DND-41 (cell line): ENCODE data around the gene XAF1.

Experiments
- ATAC-seq: fragments of 200-7000 bp; cut with Tn5 transposase; 3 replicates; pipeline ENCODE4 v1.9.1; 2021; ENCODE audit warnings: low read depth; ENCODE audit not compliant: insufficient read depth
- DNase-seq: peaks from one replicate; pipeline ENCODE4 v3.0.0-alpha.2; 2020
- H2AFZ ChIP-seq: 2 replicates; pipeline ENCODE4 v1.6.0; 2012; ENCODE audit warnings: low read depth, low read length
- H3K27ac ChIP-seq: 2 replicates; pipeline ENCODE4 v1.5.1; 2012; ENCODE audit warnings: low read length, inconsistent platforms
- H3K27me3 ChIP-seq: fragments of 200-600 bp; sonication (generic); 2 replicates; pipeline ENCODE4 v1.6.0; 2012; ENCODE audit warnings: low read length, mild to moderate bottlenecking, inconsistent platforms; ENCODE audit not compliant: insufficient read depth, poor library complexity
- H3K36me3 ChIP-seq: 2 replicates; pipeline ENCODE4 v1.5.1; 2012; ENCODE audit warnings: low read length, inconsistent platforms; ENCODE audit not compliant: insufficient read depth
- H3K4me1 ChIP-seq: 2 replicates; pipeline ENCODE4 v1.5.1; 2012; ENCODE audit warnings: mild to moderate bottlenecking, low read length; ENCODE audit not compliant: insufficient read depth
- H3K4me2 ChIP-seq: 2 replicates; pipeline ENCODE4 v1.6.0; 2012; ENCODE audit warnings: mild to moderate bottlenecking, moderate library complexity, low read length, inconsistent platforms; ENCODE audit not compliant: insufficient read depth
- H3K4me3 ChIP-seq, 2 experiments: fragments of 200-600 bp in 1 of 2; shearing (Covaris generic) in 1 of 2; 2 replicates each; pipeline ENCODE4 v1.5.1; 2012 to 2016; ENCODE audit warnings: inconsistent platforms in 2 of 2, low read length in 2 of 2, mild to moderate bottlenecking in 2 of 2, low read depth in 1 of 2, moderate library complexity in 1 of 2
- H3K79me2 ChIP-seq: 2 replicates; pipeline ENCODE4 v1.6.0; 2012; ENCODE audit warnings: low read length, inconsistent platforms; ENCODE audit not compliant: insufficient read depth
- H3K9ac ChIP-seq: 2 replicates; pipeline ENCODE4 v1.6.0; 2012; ENCODE audit warnings: low read depth, mild to moderate bottlenecking, inconsistent platforms, low read length, moderate library complexity
- H3K9me3 ChIP-seq: 2 replicates; pipeline ENCODE4 v1.5.1; 2012; ENCODE audit warnings: low read length, moderate library complexity, mild to moderate bottlenecking, inconsistent platforms; ENCODE audit not compliant: insufficient read depth, severe bottlenecking
- H4K20me1 ChIP-seq: 2 replicates; pipeline ENCODE4 v1.6.0; 2012; ENCODE audit warnings: low read length; ENCODE audit not compliant: insufficient read depth
- CTCF ChIP-seq: IDR thresholded peaks from 2 replicates; pipeline ENCODE4 v1.5.1; 2012; ENCODE audit warnings: borderline replicate concordance, low read length, moderate library complexity, mild to moderate bottlenecking; ENCODE audit not compliant: poor library complexity, severe bottlenecking; ENCODE audit errors: extremely low read depth
- EZH2 ChIP-seq: IDR thresholded peaks from 3 replicates; pipeline ENCODE4 v1.6.1; 2012; ENCODE audit warnings: borderline replicate concordance, low read depth, mild to moderate bottlenecking, moderate library complexity, low read length, inconsistent platforms; ENCODE audit not compliant: severe bottlenecking

XAF1 gene

GRCh38 chr17:6796017-6796886, 40.4 kb downstream of the XAF1 start:
- H3K79me2 ChIP-seq: no peaks in the 10 kb centered on the region
- H4K20me1 ChIP-seq: no peaks in the 10 kb centered on the region
- H3K27me3 ChIP-seq: peaks cover 6% of the 10 kb centered on the region
- H3K9me3 ChIP-seq: no peaks in the 10 kb centered on the region
- no peak overlapping the region for H3K4me3 ChIP-seq
- ATAC-seq (no peak), DNase-seq (no peak)
- no peaks in the 10 kb centered on the region for H3K36me3 ChIP-seq
- no peak overlapping the region for H3K4me2 ChIP-seq
- no peaks in the 10 kb centered on the region for H3K4me1 ChIP-seq
- H3K27ac ChIP-seq: no peak overlapping the region
- no peak overlapping the region for H2AFZ ChIP-seq
- no peak overlapping the region for H3K9ac ChIP-seq
- TF ChIP-seq EZH2 (no peak), CTCF (no peak)

- Histone ChIP-seq H3K9me3 (no peaks in the 10 kb centered on the region), H3K4me1 (no peaks in the 10 kb centered on the region), H3K4me2 (no peak overlapping the region), H3K27ac (no peak overlapping the region), H3K27me3 (peaks cover 6% of the 10 kb centered on the region), H4K20me1 (no peaks in the 10 kb centered on the region), H2AFZ (no peak overlapping the region), H3K79me2 (no peaks in the 10 kb centered on the region), H3K9ac (no peak overlapping the region), H3K4me3 (no peak overlapping the region), H3K36me3 (no peaks in the 10 kb centered on the region)
- ATAC-seq (no peak), DNase-seq (no peak)
- TF ChIP-seq EZH2 (no peak), CTCF (no peak)
Observed at GRCh38 chr17:6796887-6797490, 41.1 kb downstream of the XAF1 start.

GRCh38 chr17:6797718-6798351, 42.0 kb downstream of the XAF1 start:
- H3K4me2 ChIP-seq: no peak overlapping the region
- H3K36me3 ChIP-seq: no peaks in the 10 kb centered on the region
- no peak overlapping the region for H2AFZ ChIP-seq
- H3K9ac ChIP-seq: no peak overlapping the region
- no peaks in the 10 kb centered on the region for H3K9me3 ChIP-seq
- no peak for DNase-seq
- H3K4me1 ChIP-seq: no peaks in the 10 kb centered on the region
- no peaks in the 10 kb centered on the region for H4K20me1 ChIP-seq
- no peak overlapping the region for H3K4me3 ChIP-seq
- no peaks in the 10 kb centered on the region for H3K79me2 ChIP-seq
- peaks cover 6% of the 10 kb centered on the region for H3K27me3 ChIP-seq
- ATAC-seq: no peak
- no peak overlapping the region for H3K27ac ChIP-seq
- TF ChIP-seq CTCF: no peak
- no peak for TF ChIP-seq EZH2
